Measurements from ENCODE around the gene AHCTF1.
"Not testable (repeated sequence)": the region's sequence is repeated elsewhere in the genome, so short reads cannot be mapped to it uniquely, and the experiment has no call there.

The AHCTF1 gene

DNA sequence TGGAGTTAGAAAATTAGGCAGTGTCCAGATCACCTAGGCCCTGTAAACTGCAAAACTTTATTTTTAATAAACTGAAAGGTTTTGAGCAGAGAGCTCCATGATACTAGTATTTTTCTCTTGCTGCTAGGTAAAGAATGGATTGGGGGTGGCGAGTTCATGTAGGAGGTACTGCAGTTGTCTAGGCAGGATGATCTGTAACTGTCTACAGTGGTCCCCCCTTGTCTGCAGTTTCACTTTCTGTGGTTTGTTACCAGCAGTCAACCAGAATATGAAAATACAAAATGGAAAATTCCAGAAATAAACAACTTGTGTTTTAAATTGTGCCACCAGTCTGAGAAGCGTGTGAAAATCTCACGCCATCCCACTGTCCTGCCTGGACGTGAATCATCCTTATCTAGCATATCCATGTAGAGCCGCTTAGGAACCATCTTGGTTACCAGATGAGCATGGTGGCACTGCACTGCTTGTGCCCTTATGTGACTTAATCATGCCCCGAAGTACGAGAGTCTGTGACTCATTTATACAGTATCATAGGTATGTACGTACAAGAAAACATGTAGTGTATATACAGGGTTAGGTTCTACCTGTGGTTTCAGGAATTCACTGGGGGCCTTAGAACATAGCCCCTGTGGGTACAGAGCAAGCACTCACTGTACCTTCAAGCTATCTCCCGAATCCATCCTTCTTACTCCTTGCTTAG, 94.2 kb downstream of the AHCTF1 start:
- DNase-seq (ENCODE audit: low spot score): no peak

DNA sequence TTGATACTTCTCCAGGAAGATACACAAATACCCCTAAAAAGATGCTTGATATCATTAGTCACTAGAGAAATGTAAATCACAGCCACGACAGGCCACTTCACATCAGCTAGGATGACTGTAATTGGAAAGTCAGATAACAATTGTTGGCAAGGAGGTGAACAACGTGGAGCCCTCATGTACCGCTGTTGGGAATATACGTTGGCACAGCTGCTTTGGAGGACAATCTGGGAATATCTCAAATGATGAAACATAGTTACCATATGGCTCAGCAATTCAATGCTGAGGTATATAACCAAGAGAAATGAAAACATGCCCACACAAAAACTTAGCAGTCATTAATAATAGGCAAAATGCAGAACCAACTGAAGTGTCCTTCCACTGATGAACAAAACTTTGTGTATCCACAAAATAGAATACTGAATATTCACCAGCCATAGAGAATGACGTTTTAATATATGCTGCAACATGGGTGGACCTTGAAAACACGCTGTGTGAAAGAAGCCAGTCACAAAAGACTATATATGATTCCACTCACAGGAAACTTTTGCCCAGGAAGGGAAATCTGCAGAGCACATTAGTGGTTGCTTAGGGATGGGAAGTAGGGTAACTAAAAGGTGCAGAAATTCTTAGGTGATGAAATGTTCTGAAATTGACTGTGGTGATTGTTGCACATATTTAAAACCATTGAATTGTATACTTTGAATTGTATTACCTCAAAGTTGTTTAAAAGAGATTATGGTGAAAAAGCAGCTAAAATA, 95.4 kb downstream of the AHCTF1 start:
- DNase-seq (ENCODE audit: low spot score): no peak

DNA sequence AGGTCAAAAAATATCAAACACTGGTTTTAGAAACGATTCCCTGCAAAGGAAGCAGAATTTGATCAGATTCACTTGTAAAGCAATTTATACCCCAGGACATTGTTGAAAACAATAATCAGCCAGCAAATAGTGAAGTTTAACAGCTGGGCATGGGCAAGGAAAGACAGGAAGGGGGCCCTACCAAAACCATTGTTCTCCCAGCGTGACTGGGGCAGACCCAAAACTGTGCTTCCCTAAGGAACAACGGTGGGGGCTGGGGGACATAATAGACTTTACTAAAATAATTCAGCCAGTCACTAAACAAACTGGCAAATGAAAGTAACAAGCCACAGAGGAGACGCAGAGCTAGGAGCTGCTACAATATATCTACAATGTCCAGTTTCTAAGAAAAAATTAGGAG, 100.2 kb downstream of the AHCTF1 start:
- no peak for DNase-seq (ENCODE audit: low spot score)

GRCh38 chr1:246828818-246829217, 102.9 kb downstream of the AHCTF1 start:
- DNase-seq (ENCODE audit: low spot score): no peak

DNA sequence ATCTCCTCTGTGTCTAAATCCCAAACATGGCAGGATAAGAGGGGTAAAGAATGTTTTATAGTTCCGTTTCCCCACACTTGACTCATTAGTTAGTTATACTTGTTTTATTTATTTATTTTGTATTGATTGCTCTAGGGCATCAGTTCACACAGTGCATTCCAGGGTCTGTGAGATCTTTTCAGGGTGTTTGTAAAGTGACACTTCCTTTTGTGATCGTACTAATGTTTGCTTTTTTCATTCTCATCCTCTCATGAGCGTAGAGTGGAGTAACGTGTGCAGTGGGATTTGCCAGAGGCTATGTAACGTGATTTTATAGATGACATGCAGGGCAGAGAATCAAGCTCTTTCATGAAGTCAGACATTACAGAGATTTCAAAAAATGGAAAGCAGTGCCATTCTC, 104.4 kb downstream of the AHCTF1 start:
- no peak for DNase-seq (ENCODE audit: low spot score)

- DNase-seq (ENCODE audit: low spot score): no peak
These were observed 106.1 kb downstream of the AHCTF1 start for GRCh38 chr1:246825557-246826175.

- DNase-seq (ENCODE audit: low spot score): no peak
These were observed 107.2 kb downstream of the AHCTF1 start for GRCh38 chr1:246824541-246824940.

GRCh38 chr1:246822154-246822553, 109.6 kb downstream of the AHCTF1 start:
- not testable (repeated sequence) for DNase-seq (ENCODE audit: low spot score)

- no peak for DNase-seq (ENCODE audit: low spot score)
These were observed 111.1 kb downstream of the AHCTF1 start for GRCh38 chr1:246820666-246821065.

- DNase-seq (ENCODE audit: low spot score): peak; percentile 75
These were observed 114.0 kb downstream of the AHCTF1 start for GRCh38 chr1:246817778-246818177.

GRCh38 chr1:246815693-246816270, 116.0 kb downstream of the AHCTF1 start:
- no peak for DNase-seq (ENCODE audit: low spot score)

DNA sequence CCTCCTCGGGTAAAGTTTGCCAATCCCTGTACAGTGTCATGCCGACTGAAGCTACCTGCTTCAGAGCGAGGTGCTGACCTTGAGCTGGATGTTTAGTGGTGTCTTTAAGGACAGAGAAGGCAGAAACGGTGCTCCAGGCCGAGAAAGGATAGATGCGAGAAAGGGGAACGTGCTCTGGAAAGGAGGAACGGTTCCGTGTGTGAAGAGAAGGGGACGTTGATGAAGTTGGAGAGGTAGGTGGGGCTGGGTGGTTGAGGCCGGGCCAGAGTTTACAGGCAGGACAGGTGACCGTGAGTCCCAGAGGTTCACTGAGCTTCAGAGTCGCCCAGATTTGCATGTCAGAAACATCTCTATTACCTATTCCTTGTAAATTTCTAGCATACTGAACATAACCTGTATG, 116.9 kb downstream of the AHCTF1 start:
- no peak for DNase-seq (ENCODE audit: low spot score)

DNA sequence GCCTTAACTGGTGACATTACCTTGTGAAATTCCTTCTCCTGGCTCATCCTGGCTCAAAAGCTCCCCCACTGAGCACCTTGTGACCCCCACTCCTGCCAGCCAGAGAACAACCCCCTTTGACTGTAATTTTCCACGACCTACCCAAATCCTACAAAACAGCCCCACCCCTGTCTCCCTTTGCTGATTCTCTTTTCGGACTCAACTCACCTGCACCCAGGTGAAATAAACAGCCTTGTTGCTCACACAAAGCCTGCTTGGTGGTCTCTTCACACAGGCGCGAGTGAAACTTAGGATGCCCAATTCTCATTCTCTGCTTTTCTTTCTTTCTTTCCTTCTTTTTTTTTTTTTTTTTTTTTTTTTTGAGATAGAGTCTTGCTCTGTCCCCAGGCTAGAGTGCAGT, 118.4 kb downstream of the AHCTF1 start:
- DNase-seq (ENCODE audit: low spot score): not testable (repeated sequence)

DNA sequence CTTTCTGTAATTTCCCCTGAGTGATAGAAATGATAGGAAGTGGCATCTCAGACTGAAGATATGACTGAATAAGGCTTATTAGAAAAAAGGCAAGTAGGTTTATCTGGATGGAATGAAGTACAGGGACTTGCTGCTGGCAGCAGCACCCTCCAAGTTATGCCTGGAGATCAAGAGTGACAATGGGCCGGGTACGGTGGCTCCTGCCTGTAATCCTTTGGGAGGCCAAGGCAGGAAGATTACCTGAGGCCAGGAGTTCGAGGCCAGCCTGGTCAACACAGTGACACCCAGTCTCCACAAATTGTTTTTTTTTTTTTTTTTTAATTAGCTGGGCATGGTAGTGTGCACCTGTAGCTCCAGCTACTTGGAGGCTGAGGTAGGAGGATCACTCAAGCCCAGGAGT, 119.8 kb downstream of the AHCTF1 start:
- DNase-seq (ENCODE audit: low spot score): no peak

DNA sequence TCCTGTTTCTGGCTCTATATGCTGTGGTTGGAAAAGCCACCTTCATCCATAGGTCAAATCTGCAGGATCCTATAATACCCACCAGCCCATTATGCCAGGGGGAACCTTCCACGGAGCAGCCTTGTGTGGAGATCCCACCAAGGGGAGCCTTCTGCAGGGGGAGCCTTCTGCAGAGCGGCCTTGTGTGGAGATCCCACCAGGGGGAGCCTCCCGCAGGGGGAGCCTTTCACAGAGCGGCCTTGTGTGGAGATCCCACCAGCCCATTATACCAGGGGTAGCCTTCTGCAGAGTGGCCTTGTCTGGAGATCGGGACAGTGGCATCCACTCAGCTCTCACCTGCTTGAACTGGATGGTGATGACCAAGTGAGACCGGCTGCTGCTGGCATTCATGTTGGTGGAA, 122.3 kb downstream of the AHCTF1 start:
- no peak for DNase-seq (ENCODE audit: low spot score)

DNA sequence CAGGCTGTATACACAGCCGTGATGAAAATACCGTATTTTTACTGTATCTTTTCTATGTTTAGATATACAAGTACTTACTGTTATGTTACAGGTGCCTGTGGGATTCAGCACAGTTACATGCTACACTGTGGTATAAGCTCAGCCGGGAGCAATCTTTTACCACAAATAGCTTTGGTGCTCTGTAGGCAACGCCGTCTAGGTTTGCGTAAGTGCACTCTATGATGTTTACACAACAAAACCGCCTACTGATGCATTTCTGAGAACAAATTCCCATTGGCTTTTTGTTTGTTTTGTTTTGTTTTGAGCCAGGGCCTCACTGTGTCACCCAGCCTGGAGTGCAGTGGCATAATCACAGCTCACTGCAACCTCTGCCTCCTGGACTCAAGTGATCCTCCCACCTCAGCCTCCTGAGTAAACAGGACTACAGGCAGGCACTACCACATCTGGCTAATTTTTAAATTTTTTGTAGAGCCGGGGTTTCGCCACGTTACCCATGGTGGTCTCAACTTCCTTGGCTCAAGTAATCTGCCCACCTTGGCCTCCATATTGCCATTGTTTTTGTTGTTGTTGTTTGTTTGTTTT, 126.5 kb downstream of the AHCTF1 start:
- DNase-seq (ENCODE audit: low spot score): no peak

DNA sequence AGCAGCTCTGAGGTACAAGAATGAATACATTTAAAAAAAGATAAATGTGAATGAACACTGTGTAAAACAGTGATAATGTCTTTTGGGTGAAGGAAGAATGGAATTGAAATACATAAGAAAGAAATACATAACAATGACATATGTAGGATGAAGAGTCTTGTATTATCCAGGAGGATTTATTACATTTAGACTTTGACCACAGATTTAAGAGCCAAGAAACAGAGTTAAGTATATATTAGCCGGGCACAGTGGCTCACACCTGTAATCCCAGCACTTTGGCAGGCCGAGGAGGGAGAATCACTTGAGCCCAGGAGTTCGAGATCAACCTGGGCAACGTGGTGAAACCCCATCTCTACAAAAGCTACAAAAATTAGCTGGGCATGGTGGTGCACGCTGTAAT, 127.9 kb downstream of the AHCTF1 start:
- DNase-seq (ENCODE audit: low spot score): no peak

- no peak for DNase-seq (ENCODE audit: low spot score)
These were observed 128.4 kb downstream of the AHCTF1 start for GRCh38 chr1:246803373-246803772.

DNA sequence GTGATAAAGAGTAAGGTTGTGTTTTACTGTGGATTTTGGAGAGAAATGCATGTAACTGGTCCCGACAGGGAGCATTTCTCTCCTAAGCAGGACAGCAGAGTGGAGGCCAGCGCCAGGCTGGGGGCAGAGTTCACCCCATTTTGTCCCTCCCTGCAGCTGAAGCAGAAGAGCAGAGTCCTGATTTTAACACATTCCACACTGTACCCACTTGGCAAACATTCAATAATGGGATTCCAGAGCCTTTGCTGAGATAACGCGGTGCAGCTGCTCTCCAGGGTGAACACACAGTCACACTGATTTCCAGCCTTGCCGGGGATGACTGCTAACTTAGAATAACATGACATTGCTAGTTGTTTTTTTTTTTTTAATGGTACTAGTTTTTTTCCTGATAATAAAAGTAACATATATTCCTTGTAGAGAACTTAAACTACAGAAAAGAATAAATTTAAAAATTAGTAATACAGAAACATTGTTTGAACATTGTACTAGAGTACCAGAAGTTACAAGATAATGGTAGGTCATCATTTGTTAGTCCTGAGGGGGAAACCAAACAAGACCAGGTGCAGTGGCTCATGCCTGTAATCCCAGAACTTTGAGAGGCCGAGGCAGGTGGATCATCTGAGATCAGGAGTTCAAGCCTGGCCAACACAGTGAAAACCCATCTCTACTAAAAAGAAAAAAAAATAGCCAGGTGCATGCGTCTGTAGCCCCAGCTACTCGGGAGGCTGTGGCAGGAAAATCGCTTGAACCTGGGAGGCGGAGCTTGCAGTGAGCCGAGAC, 130.3 kb downstream of the AHCTF1 start:
- no peak for DNase-seq (ENCODE audit: low spot score)

DNA sequence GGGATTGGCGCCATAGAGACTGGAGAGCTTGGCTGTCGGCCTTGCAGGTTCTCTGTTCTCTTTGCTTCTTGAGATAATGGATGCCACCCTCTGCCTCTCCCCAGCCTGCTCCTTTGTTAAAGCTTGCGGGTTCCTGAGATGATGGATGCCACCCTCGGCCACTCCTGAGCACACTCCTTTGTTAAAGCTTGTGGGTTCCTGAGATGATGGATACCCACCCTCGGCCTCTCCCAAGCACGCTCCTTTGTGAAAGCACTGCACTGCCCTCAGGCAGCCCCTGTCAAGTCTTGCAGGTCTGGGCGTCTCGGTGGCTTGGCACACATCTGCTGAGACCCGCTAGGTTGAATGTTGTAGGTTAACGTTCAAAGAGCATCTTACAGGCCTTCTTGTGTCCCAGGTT, 131.0 kb downstream of the AHCTF1 start:
- no peak for DNase-seq (ENCODE audit: low spot score)

DNA sequence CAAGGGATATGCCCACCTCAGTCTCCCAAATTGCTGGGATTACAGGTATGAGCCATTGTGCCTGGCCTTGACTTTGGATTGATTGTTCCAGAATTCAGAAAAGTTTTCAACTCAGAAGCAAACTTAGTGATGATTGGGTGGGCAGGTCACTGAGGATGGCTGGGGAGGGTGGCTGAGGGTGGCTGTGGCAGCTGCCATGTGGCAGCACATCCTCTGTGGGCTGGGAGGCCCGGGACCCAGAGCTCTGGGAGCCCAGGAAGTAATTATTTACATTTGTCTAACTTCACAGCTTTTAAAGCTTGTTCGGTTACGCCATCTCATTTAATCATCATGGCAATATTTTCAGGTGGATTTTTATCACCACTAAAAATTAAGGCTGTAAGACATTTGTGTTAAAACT, 131.4 kb downstream of the AHCTF1 start:
- DNase-seq (ENCODE audit: low spot score): no peak

All from HuH-7 (cell line).